Gastroesophageal sphincter (tissue), 4 donors: ENCODE measurements around the gene GTF2IRD2. TPM values are rescaled to one million over a fixed set of nuclear protein-coding genes. Genes with fewer than 3 reads are reported as not detected.
A peak's percentile ranks its signal among the peaks of the same experiment; 100 is the strongest.
"Not testable (repeated sequence)": the region's sequence is repeated elsewhere in the genome, so short reads cannot be mapped to it uniquely, and the experiment has no call there.

Experiments
- ATAC-seq: fragments of 150-250 bp; one replicate; pipeline ENCODE4 v1.9.1; 2016; ENCODE audit warnings: mild to moderate bottlenecking, moderate library complexity
- H3K27ac ChIP-seq, 4 donors: fragments of 200-600 bp; sonication (generic) in 3 of 4; 1 replicate in 3 of 4; 2 replicates in 1 of 4; pipeline ENCODE4 v1.5.1; 2016 to 2019
- H3K27me3 ChIP-seq: fragments of 200-600 bp; sonication (generic); one replicate; pipeline ENCODE4 v1.5.1; 2019
- H3K36me3 ChIP-seq, 2 donors: fragments of 200-600 bp; sonication (generic); one replicate each; pipeline ENCODE4 v1.5.1; 2019; ENCODE audit warnings: control low read depth in 1 of 2
- H3K4me1 ChIP-seq, 3 donors: fragments of 200-600 bp; sonication (generic); 1 replicate in 2 of 3; 2 replicates in 1 of 3; pipeline ENCODE4 v1.5.1; 2016 to 2019; ENCODE audit warnings: control low read depth in 2 of 3
- H3K4me3 ChIP-seq, 2 donors: fragments of 200-600 bp; sonication (generic); one replicate each; pipeline ENCODE4 v1.5.1; 2019; ENCODE audit warnings: mild to moderate bottlenecking in 1 of 2, moderate library complexity in 1 of 2
- H3K9me3 ChIP-seq, 3 donors: fragments of 200-600 bp; sonication (generic); one replicate each; pipeline ENCODE4 v1.5.1; 2017 to 2019; ENCODE audit warnings: control low read depth in 2 of 3
- WGBS, 2 donors: methylation state at CpG; one replicate each; pipeline ENCODE4 v1.1.5; 2018; ENCODE audit warnings: low coverage in 1 of 2; 5-methylcytosine and 5-hydroxymethylcytosine counted together
- total RNA-seq, 4 donors: library from RNA; depleted of rRNA; stranded (reverse); fragments of >200 nt; gene quantifications; one replicate each; pipeline ENCODE4 v1.1.0, GENCODE V29; 2016

Gene GTF2IRD2
- total RNA-seq, 4 donors from 2014 or later, result 7.9 to 45.6 (median 31.9) TPM

DNA sequence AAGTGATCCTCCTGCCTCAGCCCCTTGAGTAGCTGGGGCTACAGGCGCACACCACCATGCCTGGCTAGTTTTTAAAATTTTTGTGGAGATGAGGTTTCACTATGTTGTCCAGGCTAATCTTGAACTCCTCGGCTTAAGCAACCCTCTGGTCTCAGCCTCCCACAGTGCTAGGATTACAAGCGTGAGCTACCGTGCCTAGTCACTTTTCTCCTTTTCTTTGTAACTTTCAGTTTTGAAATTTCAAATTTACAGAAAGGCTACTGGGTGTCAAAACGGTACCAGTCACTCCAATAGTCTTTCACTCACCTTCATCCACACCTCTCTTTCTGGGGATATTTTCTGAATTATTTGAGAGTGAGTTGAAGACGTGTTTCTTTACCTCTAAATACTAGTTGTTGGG, 76.3 kb downstream of the GTF2IRD2 start:
- not testable (repeated sequence) for ATAC-seq, H3K4me3 ChIP-seq, H3K36me3 ChIP-seq, H3K4me1 ChIP-seq, H3K27ac ChIP-seq, H3K27me3 ChIP-seq, H3K9me3 ChIP-seq
- WGBS, 2 donors, result no CpG with 5 or more reads among the region's 6 CpGs

- H3K36me3 ChIP-seq, H3K27ac ChIP-seq, H3K4me1 ChIP-seq, H3K4me3 ChIP-seq, H3K27me3 ChIP-seq, H3K9me3 ChIP-seq: not testable (repeated sequence)
- peak; percentile 57 for ATAC-seq
- no CpG with 5 or more reads among the region's 21 CpGs for WGBS, 2 donors
These were observed 77.3 kb downstream of the GTF2IRD2 start, which contains the start of gene NCF1 for GRCh38 chr7:74773760-74774750. TSS of gene NCF1 (plus strand) at chr7:74774011. CDS start at chr7:74774032, 21 bp downstream.

DNA sequence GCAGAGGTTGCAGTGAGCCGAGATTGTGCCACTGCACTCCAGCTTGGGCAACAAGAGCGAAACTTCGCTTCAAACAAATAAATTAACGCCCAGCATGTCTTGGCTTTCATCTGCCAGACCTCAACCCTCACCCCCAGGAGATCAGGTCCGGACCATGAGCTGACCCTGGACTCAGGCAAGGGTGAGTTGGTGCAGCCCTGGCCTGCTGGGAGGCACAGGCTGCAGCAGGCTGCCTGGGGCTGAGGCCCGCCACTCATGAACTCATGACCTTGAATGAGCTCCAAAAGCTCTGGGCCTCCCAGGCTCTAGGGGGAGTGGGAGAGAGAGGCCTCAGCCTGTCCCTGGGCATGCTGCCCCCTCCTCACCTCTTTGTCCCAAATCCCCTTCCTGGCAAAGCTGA, 79.3 kb downstream of the GTF2IRD2 start:
- not testable (repeated sequence) for H3K4me3 ChIP-seq, H3K27me3 ChIP-seq, ATAC-seq, H3K4me1 ChIP-seq, H3K9me3 ChIP-seq, H3K27ac ChIP-seq, H3K36me3 ChIP-seq
- no CpG with 5 or more reads among the region's 6 CpGs for WGBS, 2 donors

DNA sequence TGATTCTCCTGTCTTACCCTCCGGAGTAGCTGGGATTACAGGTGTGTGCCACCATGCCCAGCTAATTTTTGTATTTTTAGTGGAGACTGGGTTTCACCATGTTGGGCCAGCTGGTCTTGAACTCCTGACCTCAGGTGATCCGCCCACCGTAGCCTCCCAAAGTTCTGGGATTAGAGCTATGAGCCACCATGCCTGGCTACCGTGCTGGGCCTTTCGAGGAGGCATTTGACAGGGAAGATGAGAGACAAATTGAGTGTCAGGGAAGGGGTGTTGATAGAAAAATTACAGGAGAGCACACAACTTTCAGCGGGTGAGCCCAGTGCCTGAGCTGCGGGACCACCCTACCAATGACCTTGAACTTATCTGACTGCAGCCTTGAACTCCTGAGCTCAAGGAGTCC, 81.3 kb downstream of the GTF2IRD2 start:
- not testable (repeated sequence) for H3K4me3 ChIP-seq, H3K36me3 ChIP-seq, H3K27me3 ChIP-seq, H3K27ac ChIP-seq, H3K9me3 ChIP-seq, H3K4me1 ChIP-seq, ATAC-seq
- WGBS, 2 donors, result no CpG with 5 or more reads among the region's 7 CpGs

DNA sequence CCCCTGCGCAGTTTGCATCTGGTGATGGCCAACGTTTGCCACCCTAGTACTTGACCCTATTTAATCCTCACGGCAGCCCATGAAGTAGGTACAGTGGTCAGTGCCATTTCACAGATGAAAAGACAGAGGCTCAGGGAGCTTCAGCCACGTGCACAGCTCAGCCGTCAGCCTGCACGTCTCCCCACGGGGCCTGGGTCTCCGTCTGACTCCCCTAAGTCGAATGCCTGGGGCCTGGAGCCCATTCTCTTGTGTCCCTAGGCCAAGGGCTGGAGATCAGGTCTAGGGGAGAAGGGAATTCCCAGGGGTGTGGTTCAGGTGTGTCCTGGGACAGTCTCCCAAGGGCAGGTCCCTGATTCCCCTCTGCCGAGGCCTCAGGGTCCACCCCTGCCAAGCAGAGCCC, 84.4 kb downstream of the GTF2IRD2 start:
- not testable (repeated sequence) for H3K27me3 ChIP-seq

GRCh38 chr7:74766509-74766908, 84.9 kb downstream of the GTF2IRD2 start:
- H3K27me3 ChIP-seq, H3K27ac ChIP-seq, H3K4me3 ChIP-seq, H3K4me1 ChIP-seq, ATAC-seq, H3K9me3 ChIP-seq, H3K36me3 ChIP-seq: not testable (repeated sequence)
- no CpG with 5 or more reads among the region's 7 CpGs for WGBS, 2 donors

More for the DNA sequence above, 84.4 kb downstream of the GTF2IRD2 start:
- not testable (repeated sequence) for H3K4me3 ChIP-seq, H3K27ac ChIP-seq, ATAC-seq, H3K4me1 ChIP-seq, H3K9me3 ChIP-seq, H3K36me3 ChIP-seq
- WGBS, 2 donors, result no CpG with 5 or more reads among the region's 10 CpGs

- H3K4me1 ChIP-seq, H3K9me3 ChIP-seq, H3K27ac ChIP-seq, H3K4me3 ChIP-seq, H3K27me3 ChIP-seq, H3K36me3 ChIP-seq: not testable (repeated sequence)
- ATAC-seq, result peak; percentile 61
- WGBS, 2 donors, result no CpG with 5 or more reads among the region's 17 CpGs
These were observed 86.0 kb downstream of the GTF2IRD2 start for GRCh38 chr7:74765205-74765918.

- WGBS, 2 donors, result no CpG with 5 or more reads among the region's 3 CpGs
- H3K27ac ChIP-seq, result peak overlapping the region in 1 of 4 donors; percentile 46
These were observed 92.4 kb downstream of the GTF2IRD2 start for GRCh38 chr7:74758982-74759381.

DNA sequence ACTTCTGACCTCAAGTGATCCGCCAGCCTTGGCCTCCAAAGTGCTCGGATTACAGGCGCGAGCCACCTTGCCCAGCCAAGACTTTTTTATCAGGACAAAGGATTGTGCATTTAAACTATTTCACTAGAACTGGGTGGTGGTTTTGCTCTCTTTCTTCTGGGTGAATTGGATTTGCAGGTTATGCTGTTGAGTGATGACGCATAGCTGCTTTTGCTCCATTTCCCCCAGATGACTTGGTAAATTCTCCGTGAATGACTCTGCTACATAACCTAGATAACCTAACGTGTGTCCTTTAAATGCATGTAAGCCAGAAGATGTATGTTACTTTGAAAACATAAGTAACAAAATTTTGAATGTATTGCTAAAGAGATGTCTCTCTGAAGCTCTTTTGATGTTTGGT, 93.1 kb downstream of the GTF2IRD2 start:
- H3K4me1 ChIP-seq, H3K36me3 ChIP-seq, H3K27me3 ChIP-seq, H3K27ac ChIP-seq, H3K9me3 ChIP-seq, ATAC-seq, H3K4me3 ChIP-seq: not testable (repeated sequence)
- WGBS, 2 donors, result no CpG with 5 or more reads among the region's 7 CpGs

More at GRCh38 chr7:74758982-74759381, 92.4 kb downstream of the GTF2IRD2 start:
- ATAC-seq, H3K27me3 ChIP-seq, H3K4me1 ChIP-seq, H3K4me3 ChIP-seq, H3K36me3 ChIP-seq, H3K9me3 ChIP-seq: not testable (repeated sequence)

- WGBS, 2 donors, result no CpG with 5 or more reads among the region's 5 CpGs
- H3K27me3 ChIP-seq, ATAC-seq, H3K27ac ChIP-seq, H3K36me3 ChIP-seq, H3K4me3 ChIP-seq, H3K4me1 ChIP-seq, H3K9me3 ChIP-seq: not testable (repeated sequence)
These were observed 94.7 kb downstream of the GTF2IRD2 start for GRCh38 chr7:74756673-74757072.

DNA sequence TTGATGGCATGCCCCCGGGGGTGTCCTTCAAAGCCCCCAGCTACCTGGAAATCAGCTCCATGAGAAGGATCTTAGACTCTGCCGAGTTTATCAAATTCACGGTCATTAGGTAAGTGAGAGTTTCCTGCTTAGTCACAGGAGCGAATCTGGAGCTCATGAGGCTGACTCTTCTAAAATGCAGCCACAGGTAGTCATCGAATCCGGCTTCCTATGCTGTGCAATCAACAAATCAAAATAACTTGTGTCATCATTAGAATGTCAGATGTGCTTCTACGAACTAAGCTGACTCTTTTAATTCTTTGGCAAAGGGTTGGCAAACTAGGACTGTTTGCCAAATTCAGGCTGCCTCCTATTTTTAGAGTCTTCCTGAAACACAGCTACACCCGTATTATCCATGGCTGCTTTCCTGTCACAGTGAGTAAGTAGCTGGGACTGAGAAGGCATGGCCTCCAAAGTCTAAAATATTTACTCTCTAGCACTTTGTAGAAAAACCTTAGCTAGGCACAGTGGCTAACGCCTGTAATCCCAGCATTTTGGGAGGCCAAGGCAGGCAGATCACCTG, 97.4 kb downstream of the GTF2IRD2 start:
- not testable (repeated sequence) for H3K27me3 ChIP-seq, H3K36me3 ChIP-seq, H3K4me1 ChIP-seq, H3K9me3 ChIP-seq, H3K27ac ChIP-seq, H3K4me3 ChIP-seq
- peak; percentile 92 for ATAC-seq
- no CpG with 5 or more reads among the region's 9 CpGs for WGBS, 2 donors
